Gastrocnemius medialis (tissue), 4 donors: ENCODE results near the gene STARD13. TPM values are rescaled to one million over a fixed set of nuclear protein-coding genes. Genes with fewer than 3 reads are reported as not detected.

Experiments
- ATAC-seq, 2 donors: fragments of 150-250 bp; one replicate each; pipeline ENCODE4 v1.9.1; 2016
- DNase-seq, 2 donors: peaks; one replicate each; pipeline ENCODE4 v3.0.0-alpha.2; 2019
- H3K27ac ChIP-seq, 4 donors: fragments of 200-600 bp; sonication (generic); 1 replicate in 1 of 4; 2 replicates in 3 of 4; pipeline ENCODE4 v1.5.1; 2016 to 2018; ENCODE audit warnings: mild to moderate bottlenecking in 2 of 4, moderate library complexity in 1 of 4
- H3K27me3 ChIP-seq, 3 donors: fragments of 200-600 bp; sonication (generic) in 2 of 3; 1 replicate in 1 of 3; 2 replicates in 2 of 3; pipeline versions ENCODE4 v1.5.1 to v1.6.0; 2016 to 2019; ENCODE audit warnings: mild to moderate bottlenecking in 1 of 3, moderate library complexity in 1 of 3
- H3K36me3 ChIP-seq, 2 donors: fragments of 200-600 bp; sonication (generic) in 1 of 2; one replicate each; pipeline ENCODE4 v1.5.1; 2017 to 2018
- H3K4me1 ChIP-seq, 2 donors: fragments of 200-600 bp; sonication (generic) in 1 of 2; one replicate each; pipeline ENCODE4 v1.5.1; 2016 to 2017; ENCODE audit warnings: mild to moderate bottlenecking in 2 of 2
- H3K4me3 ChIP-seq, 4 donors: fragments of 200-600 bp; sonication (generic) in 3 of 4; 1 replicate in 1 of 4; 2 replicates in 3 of 4; pipeline ENCODE4 v1.5.1; 2016 to 2019; ENCODE audit warnings: mild to moderate bottlenecking in 2 of 4
- H3K9me3 ChIP-seq, 3 donors: fragments of 200-600 bp; sonication (generic) in 2 of 3; 1 replicate in 1 of 3; 2 replicates in 2 of 3; pipeline ENCODE4 v1.5.1; 2016 to 2019
- POLR2A ChIP-seq, 2 donors: fragments of 450-650 bp; IDR thresholded peaks; one replicate each; pipeline ENCODE4 v1.6.1; 2017; ENCODE audit warnings: antibody characterized with exemption in 2 of 2, mild to moderate bottlenecking in 2 of 2, moderate library complexity in 2 of 2
- in situ Hi-C, 4 donors: fragments of 200-750 bp; cut with MboI; loops; one replicate each; pipeline versions ENCODE4 v1.15.0 to v1.8.0; 2017; ENCODE audit warnings: low sequenced_read_pairs in 4 of 4
- intact Hi-C: fragments of 100-400 bp; cut with DNase I; formaldehyde crosslinking; loops from one replicate; pipeline ENCODE4 v1.15.1; 2023; ENCODE audit warnings: low total_unique reads
- total RNA-seq, 4 donors: library from RNA; depleted of rRNA; stranded (reverse); fragments of >200 nt; gene quantifications; one replicate each; pipeline versions ENCODE4 v1.1.0 to v1.2.3, GENCODE V29; 2016
- TF ChIP-seq, protein P1 (sequence below), 5 experiments: fragments of 450-650 bp in 3 of 5; fragments of 200-600 bp in 2 of 5; sonication (generic) in 2 of 5; IDR thresholded peaks in 4 of 5; conservative IDR thresholded peaks in 1 of 5; 1 replicate in 4 of 5; 2 replicates in 1 of 5; pipeline ENCODE4 v1.5.1; 2016 to 2019; ENCODE audit warnings: antibody characterized with exemption in 5 of 5, mild to moderate bottlenecking in 3 of 5, moderate library complexity in 3 of 5

The STARD13 gene
- total RNA-seq, 4 donors from 2014 or later, result 7.7 to 19.3 (median 12.0) TPM

DNA sequence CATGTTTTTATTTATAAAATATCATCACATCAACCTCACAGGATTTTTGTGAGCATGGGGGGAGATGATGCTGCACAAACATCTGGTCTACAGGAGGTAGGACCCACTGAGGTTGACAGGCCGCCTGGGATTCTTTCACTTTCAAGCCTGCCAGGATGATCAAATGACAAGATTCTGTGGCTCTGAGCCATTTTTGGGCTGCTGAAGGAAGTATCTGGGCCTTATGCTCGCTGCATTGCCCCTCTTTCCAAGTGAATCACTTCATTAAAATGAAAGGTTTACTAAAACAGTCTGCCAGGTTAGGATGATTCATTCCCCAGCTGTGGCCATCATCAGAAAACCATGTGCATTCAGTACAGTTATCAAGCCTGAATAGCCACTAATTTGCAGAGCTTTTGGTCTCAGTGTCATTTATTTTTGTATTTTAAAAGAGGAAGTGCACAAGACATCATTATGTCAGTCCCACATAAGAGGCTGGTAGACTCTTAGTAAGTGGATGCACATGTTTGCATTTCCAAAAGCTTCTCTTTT lies 34.4 kb downstream of the STARD13 start:
- in situ Hi-C loops, result no loop called here
- intact Hi-C loops, result no loop called here
- H3K4me3 ChIP-seq, result no peak overlapping the region
- peak overlapping the region; percentile 6 to 64 (median 26) for H3K27ac ChIP-seq
- no peaks in the 10 kb centered on the region for H3K36me3 ChIP-seq
- peaks cover 19 to 26% of the 10 kb centered on the region in 2 donors for H3K4me1 ChIP-seq
- no peaks in the 10 kb centered on the region for H3K9me3 ChIP-seq
- ATAC-seq, result peak; percentile 43 to 78
- TF ChIP-seq, protein P1, sequence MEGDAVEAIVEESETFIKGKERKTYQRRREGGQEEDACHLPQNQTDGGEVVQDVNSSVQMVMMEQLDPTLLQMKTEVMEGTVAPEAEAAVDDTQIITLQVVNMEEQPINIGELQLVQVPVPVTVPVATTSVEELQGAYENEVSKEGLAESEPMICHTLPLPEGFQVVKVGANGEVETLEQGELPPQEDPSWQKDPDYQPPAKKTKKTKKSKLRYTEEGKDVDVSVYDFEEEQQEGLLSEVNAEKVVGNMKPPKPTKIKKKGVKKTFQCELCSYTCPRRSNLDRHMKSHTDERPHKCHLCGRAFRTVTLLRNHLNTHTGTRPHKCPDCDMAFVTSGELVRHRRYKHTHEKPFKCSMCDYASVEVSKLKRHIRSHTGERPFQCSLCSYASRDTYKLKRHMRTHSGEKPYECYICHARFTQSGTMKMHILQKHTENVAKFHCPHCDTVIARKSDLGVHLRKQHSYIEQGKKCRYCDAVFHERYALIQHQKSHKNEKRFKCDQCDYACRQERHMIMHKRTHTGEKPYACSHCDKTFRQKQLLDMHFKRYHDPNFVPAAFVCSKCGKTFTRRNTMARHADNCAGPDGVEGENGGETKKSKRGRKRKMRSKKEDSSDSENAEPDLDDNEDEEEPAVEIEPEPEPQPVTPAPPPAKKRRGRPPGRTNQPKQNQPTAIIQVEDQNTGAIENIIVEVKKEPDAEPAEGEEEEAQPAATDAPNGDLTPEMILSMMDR (IDR thresholded peaks at IDR 0.05 in 4 of 5, conservative IDR thresholded peaks at IDR 0.05 in 1 of 5), result no peak
- TF ChIP-seq POLR2A (IDR thresholded peaks at IDR 0.05), result no peak
- DNase-seq, result peak in 1 of 2 donors; percentile 41
- no peaks in the 10 kb centered on the region for H3K27me3 ChIP-seq

DNA sequence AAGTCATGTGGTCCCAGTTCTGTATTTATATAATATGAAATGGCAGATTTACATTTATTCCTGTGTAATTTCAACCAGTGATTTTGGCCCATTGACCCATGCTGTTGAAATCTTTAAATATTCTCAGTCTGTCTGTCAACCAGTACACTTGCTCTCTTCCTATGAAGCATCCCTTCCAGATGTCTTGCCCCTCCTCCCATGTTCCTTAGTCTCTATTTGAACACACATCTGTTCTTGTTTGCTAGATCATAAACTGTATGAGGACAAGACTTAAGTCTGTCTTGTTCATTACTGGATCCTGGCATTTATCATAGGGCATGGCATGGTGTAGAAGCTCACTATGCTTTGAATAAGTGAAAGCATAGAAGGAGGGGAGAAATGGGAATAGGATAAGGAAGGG lies 34.9 kb downstream of the STARD13 start:
- Histone ChIP-seq H3K27ac (peak overlapping the region in 3 of 4 donors; percentile 6 to 64 (median 17)), H3K4me1 (peaks cover 16 to 26% of the 10 kb centered on the region in 2 donors), H3K9me3 (no peaks in the 10 kb centered on the region), H3K36me3 (no peaks in the 10 kb centered on the region), H3K27me3 (no peaks in the 10 kb centered on the region), H3K4me3 (no peak overlapping the region)
- in situ Hi-C loops (no loop called here), intact Hi-C loops (no loop called here)
- TF ChIP-seq POLR2A (IDR thresholded peaks at IDR 0.05), result no peak
- TF ChIP-seq, protein P1 (IDR thresholded peaks at IDR 0.05 in 4 of 5, conservative IDR thresholded peaks at IDR 0.05 in 1 of 5), result no peak
- DNase-seq, result no peak
- no peak for ATAC-seq

DNA sequence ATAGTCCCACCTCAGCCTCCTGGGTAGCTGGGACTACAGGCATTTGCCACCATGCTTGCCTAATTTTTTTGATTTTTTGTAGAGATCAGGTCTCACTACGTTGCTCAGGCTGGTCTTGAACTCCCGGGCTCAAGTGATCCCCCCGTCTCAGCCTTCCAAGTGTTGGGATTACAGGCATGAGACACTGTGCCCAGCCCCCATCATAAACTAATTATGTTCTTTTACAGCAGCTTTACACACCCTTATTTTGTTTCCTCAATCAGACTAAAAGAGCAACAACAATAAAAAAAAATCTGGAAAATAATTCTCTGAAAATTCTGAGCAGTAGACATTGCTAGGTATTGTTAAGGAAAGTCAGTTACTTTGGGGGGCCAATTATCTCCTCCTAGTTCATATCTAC lies 35.7 kb downstream of the STARD13 start:
- ATAC-seq (no peak), DNase-seq (no peak)
- Histone ChIP-seq H3K4me1 (peaks cover 16 to 26% of the 10 kb centered on the region in 2 donors), H3K36me3 (no peaks in the 10 kb centered on the region), H3K27ac (no peak overlapping the region), H3K9me3 (no peaks in the 10 kb centered on the region), H3K4me3 (no peak overlapping the region), H3K27me3 (no peaks in the 10 kb centered on the region)
- intact Hi-C loops (no loop called here), in situ Hi-C loops (loop anchor here in 2 of 4 donors (25.0 kb wide), 2 partner anchors 287 to 462 kb away; no protein-coding TSS in a partner anchor)
- no peak for TF ChIP-seq POLR2A (IDR thresholded peaks at IDR 0.05)
- TF ChIP-seq, protein P1 (IDR thresholded peaks at IDR 0.05 in 4 of 5, conservative IDR thresholded peaks at IDR 0.05 in 1 of 5), result no peak

DNA sequence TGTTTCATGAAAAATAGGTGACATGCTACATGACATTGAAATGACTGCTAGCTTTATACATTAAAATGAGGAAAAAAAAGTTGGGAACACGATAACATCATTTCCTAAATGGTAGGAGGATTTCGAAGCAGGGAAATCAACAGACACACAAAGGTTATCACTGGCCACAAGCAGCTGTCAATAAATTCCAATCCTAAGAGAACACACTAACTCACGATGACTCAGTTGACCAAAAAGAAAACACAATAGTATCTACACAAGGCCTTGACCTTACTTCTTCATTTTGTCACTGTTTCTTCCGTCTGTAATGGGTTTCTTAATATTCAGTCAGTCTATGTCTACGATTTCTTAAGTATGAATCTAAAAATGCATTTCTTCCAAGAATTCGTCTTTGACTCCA lies 36.5 kb downstream of the STARD13 start:
- Histone ChIP-seq H3K27me3 (no peaks in the 10 kb centered on the region), H3K36me3 (no peaks in the 10 kb centered on the region), H3K4me3 (no peak overlapping the region), H3K27ac (no peak overlapping the region), H3K4me1 (peaks cover 16 to 26% of the 10 kb centered on the region in 2 donors), H3K9me3 (no peaks in the 10 kb centered on the region)
- intact Hi-C loops, result no loop called here
- in situ Hi-C loops, result loop anchor here in 2 of 4 donors (25.0 kb wide), 2 partner anchors 288 to 463 kb away; no protein-coding TSS in a partner anchor
- TF ChIP-seq, protein P1 (IDR thresholded peaks at IDR 0.05 in 4 of 5, conservative IDR thresholded peaks at IDR 0.05 in 1 of 5), result no peak
- no peak for TF ChIP-seq POLR2A (IDR thresholded peaks at IDR 0.05)
- DNase-seq (no peak), ATAC-seq (no peak)
